WTC11 (cell line): ENCODE data around the gene MAST1. TPM values are rescaled to one million over a fixed set of nuclear protein-coding genes. Genes with fewer than 3 reads are reported as not detected.

ENCODE experiments used
- ATAC-seq: fragments of 200-7000 bp; cut with Tn5 transposase; 2 replicates; pipeline ENCODE4 v1.10.0; 2021; ENCODE audit warnings: mild to moderate bottlenecking, moderate library complexity
- CTCF ChIA-PET: fragments of 300-600 bp; sonication (Branson Sonifier 250); formaldehyde crosslinking; loops from one replicate; lab custom pipeline; 2021; ENCODE audit warnings: antibody characterized with exemption; lab: Charles Lee
- POLR2A ChIA-PET: fragments of 350-600 bp; sonication (Branson Sonifier 250); formaldehyde crosslinking; loops from one replicate; lab custom pipeline; 2021; ENCODE audit warnings: antibody characterized with exemption; lab: Charles Lee
- DNase-seq: peaks from one replicate; pipeline ENCODE4 v3.0.0; 2021; ENCODE audit warnings: low spot score
- H3K27ac Mint-ChIP-seq: 2 replicates; pipeline ENCODE4 v1.8.0; 2021; ENCODE audit warnings: mixed read lengths
- H3K27me3 Mint-ChIP-seq: 2 replicates; pipeline ENCODE4 v1.8.0; 2021; ENCODE audit warnings: low read depth, mild to moderate bottlenecking, moderate library complexity, mixed read lengths
- H3K36me3 Mint-ChIP-seq: 2 replicates; pipeline ENCODE4 v1.8.0; 2021; ENCODE audit warnings: mixed read lengths
- H3K4me1 Mint-ChIP-seq: 2 replicates; pipeline ENCODE4 v1.8.0; 2022; ENCODE audit warnings: mixed read lengths
- H3K4me3 Mint-ChIP-seq: 2 replicates; pipeline ENCODE4 v1.8.0; 2021; ENCODE audit warnings: mild to moderate bottlenecking, moderate library complexity, mixed read lengths
- H3K9me3 Mint-ChIP-seq: 2 replicates; pipeline ENCODE4 v1.8.0; 2021; ENCODE audit warnings: mixed read lengths
- ATF3 ChIP-seq: sonication (generic); formaldehyde crosslinking; conservative IDR thresholded peaks from 2 replicates; pipeline ENCODE4 v1.8.1; 2022; ENCODE audit warnings: mild to moderate bottlenecking, missing genetic modification reagents
- EMX1 ChIP-seq: fragments of 250-450 bp; sonication (Bioruptor Pico); IDR thresholded peaks from 2 replicates; pipeline ENCODE4 v1.8.0; 2021; ENCODE audit warnings: mild to moderate bottlenecking
- ETV6 ChIP-seq: sonication (generic); formaldehyde crosslinking; IDR thresholded peaks from 2 replicates; pipeline ENCODE4 v1.8.1; 2022; ENCODE audit warnings: mild to moderate bottlenecking, missing genetic modification reagents
- NFATC4 ChIP-seq: fragments of 250-450 bp; sonication (Bioruptor Pico); IDR thresholded peaks from 2 replicates; pipeline ENCODE4 v1.9.0; 2021; ENCODE audit warnings: mild to moderate bottlenecking
- NFYB ChIP-seq: sonication (generic); formaldehyde crosslinking; conservative IDR thresholded peaks from 2 replicates; pipeline ENCODE4 v1.8.0; 2022; ENCODE audit warnings: low read depth, missing genetic modification reagents
- PRDM15 ChIP-seq: sonication (generic); formaldehyde crosslinking; IDR thresholded peaks from 2 replicates; pipeline ENCODE4 v1.8.0; 2022; ENCODE audit warnings: missing genetic modification reagents
- SP1 ChIP-seq: sonication (generic); formaldehyde crosslinking; conservative IDR thresholded peaks from 2 replicates; pipeline ENCODE4 v1.8.1; 2022; ENCODE audit warnings: missing genetic modification reagents
- TP53 ChIP-seq: sonication (generic); formaldehyde crosslinking; IDR thresholded peaks from 2 replicates; pipeline ENCODE4 v1.8.1; 2023; ENCODE audit warnings: mild to moderate bottlenecking, missing genetic modification reagents
- USF2 ChIP-seq: sonication (generic); formaldehyde crosslinking; IDR thresholded peaks from 2 replicates; pipeline ENCODE4 v1.8.1; 2023; ENCODE audit warnings: mild to moderate bottlenecking, missing genetic modification reagents, moderate library complexity
- ZBTB43 ChIP-seq: sonication (generic); formaldehyde crosslinking; IDR thresholded peaks from 2 replicates; pipeline ENCODE4 v1.8.1; 2023; ENCODE audit warnings: mild to moderate bottlenecking, missing genetic modification reagents
- ZNF219 ChIP-seq: sonication (generic); formaldehyde crosslinking; IDR thresholded peaks from 2 replicates; pipeline ENCODE4 v1.8.0; 2023; ENCODE audit warnings: missing genetic modification reagents, mild to moderate bottlenecking, borderline replicate concordance
- ZNF263 ChIP-seq: sonication (generic); formaldehyde crosslinking; IDR thresholded peaks from 2 replicates; pipeline ENCODE4 v1.8.1; 2022; ENCODE audit warnings: low read depth, mild to moderate bottlenecking, moderate library complexity, missing genetic modification reagents
- ZNF317 ChIP-seq: sonication (generic); formaldehyde crosslinking; IDR thresholded peaks from 2 replicates; pipeline ENCODE4 v1.8.1; 2023; ENCODE audit warnings: low read depth, mild to moderate bottlenecking, moderate library complexity, missing genetic modification reagents, borderline replicate concordance
- ZNF512 ChIP-seq: sonication (generic); formaldehyde crosslinking; IDR thresholded peaks from 2 replicates; pipeline ENCODE4 v1.8.1; 2022; ENCODE audit warnings: missing genetic modification reagents, borderline replicate concordance
- ZNF671 ChIP-seq: fragments of 250-450 bp; sonication (Bioruptor Pico); IDR thresholded peaks from 2 replicates; pipeline ENCODE4 v1.8.0; 2021; ENCODE audit warnings: mild to moderate bottlenecking
- ZSCAN18 ChIP-seq: fragments of 250-450 bp; sonication (Bioruptor Pico); IDR thresholded peaks from 2 replicates; pipeline ENCODE4 v2.1.2; 2022; ENCODE audit warnings: mild to moderate bottlenecking, moderate library complexity
- total RNA-seq: library from RNA; stranded (reverse); gene quantifications from 3 replicates; pipeline ENCODE4 v1.2.3, GENCODE V29; 2021

MAST1 gene
- total RNA-seq, 1 experiment from 2014 or later, result 24.3 TPM

GRCh38 chr19:12867120-12868099 lies 29.1 kb downstream of the MAST1 start:
- ATAC-seq (peak; percentile 81), DNase-seq (peak; percentile 91)
- H3K27me3 Mint-ChIP-seq, result peaks cover 12% of the 10 kb centered on the region; the same call in 1 of the 2 replicates
- ChIA-PET POLR2A (interaction anchor here (1.0 kb wide), 1 partner anchor 20 kb away, joined by 4 read pairs; no protein-coding TSS in a partner anchor), CTCF (interaction anchor here (1.0 to 1.5 kb wide), 3 partner anchors 18 to 21 kb away, joined by 3 to 4 read pairs (median 4); no protein-coding TSS in a partner anchor)
- peaks cover 8% of the 10 kb centered on the region for H3K9me3 Mint-ChIP-seq
- peaks cover 28% of the 10 kb centered on the region for H3K4me1 Mint-ChIP-seq
- peak overlapping the region; percentile 76 for H3K4me3 Mint-ChIP-seq
- peak overlapping the region; percentile 87 for H3K27ac Mint-ChIP-seq
- peaks cover 25% of the 10 kb centered on the region for H3K36me3 Mint-ChIP-seq
- TF ChIP-seq ZNF263 (no peak), ZNF671 (CRISPR knock-in tag) (no peak), EMX1 (CRISPR knock-in tag) (no peak), ZNF317 (CRISPR knock-in tag) (no peak), ZBTB43 (no peak), NFATC4 (CRISPR knock-in tag) (no peak), TP53 (CRISPR knock-in tag) (no peak), ATF3 (no peak), ETV6 (CRISPR knock-in tag) (peak; percentile 21; the same call in 1 of the 2 replicates), ZSCAN18 (no peak), SP1 (CRISPR knock-in tag) (peak; percentile 73), ZNF219 (CRISPR knock-in tag) (no peak), PRDM15 (peak; percentile 77)

- Mint-ChIP-seq H3K9me3 (peaks cover 8% of the 10 kb centered on the region), H3K27ac (no peak overlapping the region), H3K4me1 (peaks cover 28% of the 10 kb centered on the region), H3K36me3 (peaks cover 38% of the 10 kb centered on the region), H3K27me3 (peaks cover 18% of the 10 kb centered on the region), H3K4me3 (peak overlapping the region; percentile 76; the same call in 1 of the 2 replicates)
- CTCF ChIA-PET, result interaction anchor here (0.9 kb wide), 1 partner anchor 22 kb away, joined by 3 read pairs; no protein-coding TSS in a partner anchor
- TF ChIP-seq ZNF512 (CRISPR knock-in tag) (no peak), NFYB (CRISPR knock-in tag) (peak; percentile 83), USF2 (CRISPR knock-in tag) (no peak)
- POLR2A ChIA-PET, result no interaction called here
- DNase-seq (peak; percentile 71), ATAC-seq (peak; percentile 12)
Observed at GRCh38 chr19:12868540-12869112, 30.3 kb downstream of the MAST1 start.
